ENCODE results near the gene AKT3. TPM values are rescaled to one million over a fixed set of nuclear protein-coding genes. Genes with fewer than 3 reads are reported as not detected.

The AKT3 gene
- polyA plus RNA-seq, 1 experiment = 34.9 TPM

DNA sequence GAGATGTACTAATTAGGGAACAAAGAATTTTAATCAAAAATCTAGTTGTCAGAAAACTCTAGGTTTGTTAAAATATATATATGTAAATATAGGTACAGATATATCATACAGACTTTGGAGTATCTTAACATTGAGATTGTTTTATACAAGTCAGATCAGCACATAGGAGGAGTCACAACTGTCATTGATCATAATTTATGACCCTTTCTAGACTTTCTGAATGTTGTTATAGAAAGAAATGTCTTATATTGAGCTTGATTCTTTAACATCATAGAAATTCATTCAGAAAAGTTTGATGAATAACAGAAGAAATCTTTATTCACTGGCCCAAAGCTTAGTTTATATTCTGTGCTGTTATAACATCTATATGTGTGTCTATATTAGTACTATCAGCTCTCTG, 408.4 kb downstream of the AKT3 start:
- H3K27ac ChIP-seq (ENCODE audit: low read depth, low read length) = no peak overlapping the region
- no peaks in the 10 kb centered on the region for H3K27me3 ChIP-seq (ENCODE audit: control insufficient read depth, insufficient read depth, low read length)
- no peak overlapping the region for H3K4me3 ChIP-seq (ENCODE audit: low read depth, low read length)
- ChIA-PET POLR2A (no interaction called here), CTCF (no interaction called here)
- DNase-seq (ENCODE audit: low read depth, low spot score) = no peak
- TF ChIP-seq, protein P1, sequence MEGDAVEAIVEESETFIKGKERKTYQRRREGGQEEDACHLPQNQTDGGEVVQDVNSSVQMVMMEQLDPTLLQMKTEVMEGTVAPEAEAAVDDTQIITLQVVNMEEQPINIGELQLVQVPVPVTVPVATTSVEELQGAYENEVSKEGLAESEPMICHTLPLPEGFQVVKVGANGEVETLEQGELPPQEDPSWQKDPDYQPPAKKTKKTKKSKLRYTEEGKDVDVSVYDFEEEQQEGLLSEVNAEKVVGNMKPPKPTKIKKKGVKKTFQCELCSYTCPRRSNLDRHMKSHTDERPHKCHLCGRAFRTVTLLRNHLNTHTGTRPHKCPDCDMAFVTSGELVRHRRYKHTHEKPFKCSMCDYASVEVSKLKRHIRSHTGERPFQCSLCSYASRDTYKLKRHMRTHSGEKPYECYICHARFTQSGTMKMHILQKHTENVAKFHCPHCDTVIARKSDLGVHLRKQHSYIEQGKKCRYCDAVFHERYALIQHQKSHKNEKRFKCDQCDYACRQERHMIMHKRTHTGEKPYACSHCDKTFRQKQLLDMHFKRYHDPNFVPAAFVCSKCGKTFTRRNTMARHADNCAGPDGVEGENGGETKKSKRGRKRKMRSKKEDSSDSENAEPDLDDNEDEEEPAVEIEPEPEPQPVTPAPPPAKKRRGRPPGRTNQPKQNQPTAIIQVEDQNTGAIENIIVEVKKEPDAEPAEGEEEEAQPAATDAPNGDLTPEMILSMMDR (IDR thresholded peaks at IDR 0.05; ENCODE audit: low read depth, low read length) = no peak
- no peaks in the 10 kb centered on the region for H3K9me3 ChIP-seq (ENCODE audit: control insufficient read depth, insufficient read depth, low read length)

DNA sequence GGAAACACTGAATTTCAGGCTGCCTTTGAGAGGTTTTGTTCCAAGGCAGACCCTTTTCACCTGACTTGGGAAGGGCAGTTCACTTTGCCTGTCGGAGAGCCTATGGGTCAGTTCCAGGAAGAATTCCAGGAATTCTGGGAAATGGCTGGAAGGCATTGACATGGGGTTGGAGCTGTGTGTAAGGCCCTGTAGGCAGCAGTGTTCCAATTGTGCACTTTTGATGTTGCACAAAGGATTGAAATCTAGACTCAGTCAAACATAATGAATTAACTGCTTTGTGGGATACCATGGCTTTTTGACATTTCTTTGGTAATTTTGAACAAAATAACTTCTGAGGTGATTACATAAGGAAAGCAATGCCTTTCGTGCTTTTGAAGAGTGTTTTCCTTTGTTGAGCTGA, 409.6 kb downstream of the AKT3 start:
- H3K27ac ChIP-seq (ENCODE audit: low read depth, low read length) = no peak overlapping the region
- TF ChIP-seq, protein P1 (IDR thresholded peaks at IDR 0.05; ENCODE audit: low read depth, low read length) = no peak
- POLR2A ChIA-PET = no interaction called here
- CTCF ChIA-PET = no interaction called here
- no peak overlapping the region for H3K4me3 ChIP-seq (ENCODE audit: low read depth, low read length)
- no peaks in the 10 kb centered on the region for H3K9me3 ChIP-seq (ENCODE audit: control insufficient read depth, insufficient read depth, low read length)
- no peaks in the 10 kb centered on the region for H3K27me3 ChIP-seq (ENCODE audit: control insufficient read depth, insufficient read depth, low read length)
- no peak for DNase-seq (ENCODE audit: low read depth, low spot score)

DNA sequence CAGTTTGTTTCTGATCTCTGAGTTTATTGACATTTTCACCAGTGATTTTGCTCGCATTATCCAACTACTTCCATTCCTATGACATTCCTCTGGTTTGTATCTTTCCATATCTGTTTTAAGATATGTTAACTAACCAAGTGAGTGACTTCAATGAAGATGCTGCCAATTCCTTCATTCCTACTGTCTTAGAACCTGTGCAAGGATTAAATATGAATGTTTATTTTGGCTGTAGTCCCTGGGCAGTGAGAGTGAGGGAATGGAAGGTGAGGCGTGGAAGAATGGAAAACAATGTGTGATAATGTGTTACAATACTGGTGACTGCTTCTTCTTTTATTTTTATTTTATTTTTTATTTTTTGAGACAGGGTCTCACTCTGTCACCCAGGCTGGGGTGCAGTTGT, 411.2 kb downstream of the AKT3 start:
- Histone ChIP-seq H3K27me3 (ENCODE audit: control insufficient read depth, insufficient read depth, low read length) (no peaks in the 10 kb centered on the region), H3K4me3 (ENCODE audit: low read depth, low read length) (no peak overlapping the region), H3K9me3 (ENCODE audit: control insufficient read depth, insufficient read depth, low read length) (no peaks in the 10 kb centered on the region), H3K27ac (ENCODE audit: low read depth, low read length) (no peak overlapping the region)
- TF ChIP-seq, protein P1 (IDR thresholded peaks at IDR 0.05; ENCODE audit: low read depth, low read length) = no peak
- POLR2A ChIA-PET = no interaction called here
- CTCF ChIA-PET = no interaction called here
- DNase-seq (ENCODE audit: low read depth, low spot score) = no peak

Other genes with a start within 250 kb of the AKT3 start
- 11.0 and 12.7 TPM in 2 replicates for gene ZBTB18, start 201.0 kb upstream of the AKT3 start, polyA plus RNA-seq (2011; rRNA removed)